ENCODE measurements around the gene SPTLC1. TPM values are rescaled to one million over a fixed set of nuclear protein-coding genes. Genes with fewer than 3 reads are reported as not detected.
"Not testable (repeated sequence)": the region's sequence is repeated elsewhere in the genome, so short reads cannot be mapped to it uniquely, and the experiment has no call there.

SPTLC1 gene
- total RNA-seq, 1 donor from 2014 or later, result 45.9 TPM

GRCh38 chr9:92138960-92139540 is 23.8 kb upstream of the SPTLC1 start:
- H3K27me3 Mint-ChIP-seq (ENCODE audit: unreplicated experiment), result not testable (repeated sequence)
- peak overlapping the region; percentile 49 for H3K4me3 Mint-ChIP-seq (ENCODE audit: unreplicated experiment)
- peak; percentile 58 for DNase-seq

GRCh38 chr9:92138157-92138959 is 23.1 kb upstream of the SPTLC1 start:
- Mint-ChIP-seq H3K27ac (ENCODE audit: unreplicated experiment) (no peak overlapping the region), H3K27me3 (ENCODE audit: unreplicated experiment) (peaks cover 6% of the 10 kb centered on the region)

More at GRCh38 chr9:92138960-92139540, 23.8 kb upstream of the SPTLC1 start:
- H3K4me1 Mint-ChIP-seq (ENCODE audit: low read depth, unreplicated experiment); H3K9me3 Mint-ChIP-seq (ENCODE audit: unreplicated experiment); H3K27ac Mint-ChIP-seq (ENCODE audit: unreplicated experiment); H3K36me3 Mint-ChIP-seq (ENCODE audit: unreplicated experiment): not testable (repeated sequence)
- TF ChIP-seq, protein P1, sequence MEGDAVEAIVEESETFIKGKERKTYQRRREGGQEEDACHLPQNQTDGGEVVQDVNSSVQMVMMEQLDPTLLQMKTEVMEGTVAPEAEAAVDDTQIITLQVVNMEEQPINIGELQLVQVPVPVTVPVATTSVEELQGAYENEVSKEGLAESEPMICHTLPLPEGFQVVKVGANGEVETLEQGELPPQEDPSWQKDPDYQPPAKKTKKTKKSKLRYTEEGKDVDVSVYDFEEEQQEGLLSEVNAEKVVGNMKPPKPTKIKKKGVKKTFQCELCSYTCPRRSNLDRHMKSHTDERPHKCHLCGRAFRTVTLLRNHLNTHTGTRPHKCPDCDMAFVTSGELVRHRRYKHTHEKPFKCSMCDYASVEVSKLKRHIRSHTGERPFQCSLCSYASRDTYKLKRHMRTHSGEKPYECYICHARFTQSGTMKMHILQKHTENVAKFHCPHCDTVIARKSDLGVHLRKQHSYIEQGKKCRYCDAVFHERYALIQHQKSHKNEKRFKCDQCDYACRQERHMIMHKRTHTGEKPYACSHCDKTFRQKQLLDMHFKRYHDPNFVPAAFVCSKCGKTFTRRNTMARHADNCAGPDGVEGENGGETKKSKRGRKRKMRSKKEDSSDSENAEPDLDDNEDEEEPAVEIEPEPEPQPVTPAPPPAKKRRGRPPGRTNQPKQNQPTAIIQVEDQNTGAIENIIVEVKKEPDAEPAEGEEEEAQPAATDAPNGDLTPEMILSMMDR (IDR thresholded peaks at IDR 0.05; ENCODE audit: partially characterized antibody, unreplicated experiment), result peak; percentile 55

DNA sequence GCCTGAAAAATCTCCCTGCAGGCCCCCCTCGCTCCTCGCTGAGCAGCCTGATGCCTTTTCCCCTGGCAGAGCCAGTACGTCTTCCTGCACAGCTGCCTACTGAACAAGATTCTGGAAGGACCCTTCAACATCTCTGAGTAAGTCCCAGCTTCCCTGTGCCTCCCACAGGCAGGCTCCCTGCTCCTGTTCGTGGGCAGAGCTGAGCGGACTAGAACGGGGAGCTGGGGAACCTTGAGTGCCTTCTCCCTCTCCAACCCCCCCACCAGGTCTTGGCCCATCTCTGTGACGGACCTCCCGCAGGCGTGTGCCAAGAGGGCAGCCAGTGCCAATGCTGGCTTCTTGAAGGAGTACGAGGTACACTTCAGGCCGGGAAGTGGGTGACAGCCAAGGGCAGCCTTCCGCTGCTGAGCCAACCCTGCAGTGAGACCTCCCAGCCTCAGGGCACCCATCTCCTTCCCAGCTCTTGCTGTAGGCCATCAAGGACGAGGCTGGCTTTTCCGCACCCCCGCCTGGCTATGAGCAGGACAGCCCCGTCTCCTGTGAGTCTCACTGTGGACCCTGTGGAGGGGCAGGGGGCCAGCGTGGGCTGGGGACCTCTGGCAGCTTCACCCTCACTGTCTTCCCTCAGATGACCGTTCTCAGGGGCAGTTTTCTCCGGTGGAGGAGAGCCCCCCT is 21.1 kb upstream of the SPTLC1 start:
- TF ChIP-seq, protein P1 (IDR thresholded peaks at IDR 0.05; ENCODE audit: partially characterized antibody, unreplicated experiment), result no peak
- no peak for DNase-seq
- Mint-ChIP-seq H3K9me3 (ENCODE audit: unreplicated experiment) (peaks cover 8% of the 10 kb centered on the region), H3K4me1 (ENCODE audit: low read depth, unreplicated experiment) (peaks cover 14% of the 10 kb centered on the region), H3K27me3 (ENCODE audit: unreplicated experiment) (peaks cover 7% of the 10 kb centered on the region), H3K27ac (ENCODE audit: unreplicated experiment) (peak overlapping the region; percentile 59), H3K36me3 (ENCODE audit: unreplicated experiment) (peaks cover 7% of the 10 kb centered on the region), H3K4me3 (ENCODE audit: unreplicated experiment) (no peak overlapping the region)

More at GRCh38 chr9:92138157-92138959, 23.1 kb upstream of the SPTLC1 start:
- DNase-seq, result peak; percentile 95
- TF ChIP-seq, protein P1 (IDR thresholded peaks at IDR 0.05; ENCODE audit: partially characterized antibody, unreplicated experiment), result peak; percentile 95
- peaks cover 14% of the 10 kb centered on the region for H3K4me1 Mint-ChIP-seq (ENCODE audit: low read depth, unreplicated experiment)
- no peaks in the 10 kb centered on the region for H3K36me3 Mint-ChIP-seq (ENCODE audit: unreplicated experiment)
- H3K4me3 Mint-ChIP-seq (ENCODE audit: unreplicated experiment), result peak overlapping the region; percentile 49
- H3K9me3 Mint-ChIP-seq (ENCODE audit: unreplicated experiment), result peaks cover 5% of the 10 kb centered on the region

DNA sequence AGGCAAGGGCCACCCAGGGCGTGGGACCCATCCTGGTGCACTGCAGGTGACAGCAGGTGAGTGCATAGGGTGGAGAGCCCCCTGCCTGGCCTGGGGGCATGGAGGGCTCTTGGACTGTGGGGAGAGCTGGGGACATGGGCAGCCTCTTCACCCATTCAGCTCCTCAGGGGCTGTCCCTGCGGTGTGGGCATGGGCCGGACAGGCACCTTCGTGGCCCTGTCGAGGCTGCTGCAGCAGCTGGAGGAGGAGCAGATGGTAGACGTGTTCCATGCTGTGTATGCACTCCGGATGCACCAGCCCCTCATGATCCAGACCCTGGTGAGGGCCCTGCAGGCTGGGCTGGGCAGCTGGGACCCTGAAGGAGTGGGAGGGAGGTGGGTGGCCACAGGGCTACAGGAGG is 20.4 kb upstream of the SPTLC1 start:
- Mint-ChIP-seq H3K4me3 (ENCODE audit: unreplicated experiment) (no peak overlapping the region), H3K27me3 (ENCODE audit: unreplicated experiment) (peaks cover 7% of the 10 kb centered on the region), H3K9me3 (ENCODE audit: unreplicated experiment) (peaks cover 5% of the 10 kb centered on the region), H3K4me1 (ENCODE audit: low read depth, unreplicated experiment) (peaks cover 14% of the 10 kb centered on the region), H3K27ac (ENCODE audit: unreplicated experiment) (no peak overlapping the region), H3K36me3 (ENCODE audit: unreplicated experiment) (peaks cover 10% of the 10 kb centered on the region)
- TF ChIP-seq, protein P1 (IDR thresholded peaks at IDR 0.05; ENCODE audit: partially characterized antibody, unreplicated experiment), result no peak
- DNase-seq, result no peak
